ENCODE results near the gene PCDHA12. TPM values are rescaled to one million over a fixed set of nuclear protein-coding genes. Genes with fewer than 3 reads are reported as not detected.

Gene PCDHA12
- total RNA-seq, 4 donors from 2014 or later, result 0.36 to 0.85 (median 0.48) TPM; not detected in 1

- Histone ChIP-seq H3K36me3 (no peaks in the 10 kb centered on the region), H3K27me3 (peaks cover 9% of the 10 kb centered on the region), H3K4me1 (no peaks in the 10 kb centered on the region), H3K27ac (no peak within 1 kb of the TSS), H3K9me3 (peaks cover 20% of the 10 kb centered on the region), H3K4me3 (no peak within 1 kb of the TSS)
- TF ChIP-seq POLR2A (IDR thresholded peaks at IDR 0.05), result no peak
- TF ChIP-seq EP300 (IDR thresholded peaks at IDR 0.05), result no peak
- TF ChIP-seq CTCF (IDR thresholded peaks at IDR 0.05), result no peak
- TF ChIP-seq POLR2AphosphoS5 (IDR thresholded peaks at IDR 0.05), result no peak
- 19% methylated on average over 34 of the region's 44 CpGs for WGBS
- no peak for DNase-seq (ENCODE audit: low spot score in 2 of 2)
Measured at GRCh38 chr5:140855772-140856674, 19.1 kb upstream of the PCDHA12 start, which contains the start of gene PCDHA10. Gene PCDHA10 (plus strand): TSS chr5:140855897. CDS start chr5:140856049, 152 bp downstream.

GRCh38 chr5:140857177-140857986 lies 17.7 kb upstream of the PCDHA12 start:
- Histone ChIP-seq H3K27ac (no peak overlapping the region), H3K27me3 (peaks cover 9% of the 10 kb centered on the region), H3K4me1 (no peaks in the 10 kb centered on the region), H3K9me3 (peaks cover 28% of the 10 kb centered on the region), H3K4me3 (no peak overlapping the region), H3K36me3 (no peaks in the 10 kb centered on the region)
- TF ChIP-seq POLR2AphosphoS5 (IDR thresholded peaks at IDR 0.05) (no peak), POLR2A (IDR thresholded peaks at IDR 0.05) (no peak), EP300 (IDR thresholded peaks at IDR 0.05) (no peak), CTCF (IDR thresholded peaks at IDR 0.05) (no peak)
- WGBS, result 67% methylated on average over 29 of the region's 94 CpGs
- no peak for DNase-seq (ENCODE audit: low spot score in 2 of 2)

DNA sequence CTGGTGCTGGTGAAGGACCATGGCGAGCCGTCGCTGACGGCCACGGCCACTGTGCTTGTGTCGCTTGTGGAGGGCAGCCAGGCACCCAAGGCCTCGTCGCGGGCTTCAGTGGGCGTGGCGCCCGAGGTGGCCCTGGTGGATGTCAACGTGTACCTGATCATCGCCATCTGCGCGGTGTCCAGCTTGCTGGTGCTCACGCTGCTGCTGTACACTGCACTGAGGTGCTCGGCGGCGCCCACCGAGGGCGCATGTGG lies 17.2 kb upstream of the PCDHA12 start:
- H3K27ac ChIP-seq, result no peak overlapping the region
- TF ChIP-seq POLR2A (IDR thresholded peaks at IDR 0.05), result no peak
- no peak for TF ChIP-seq CTCF (IDR thresholded peaks at IDR 0.05)
- TF ChIP-seq POLR2AphosphoS5 (IDR thresholded peaks at IDR 0.05), result no peak
- no peak for TF ChIP-seq EP300 (IDR thresholded peaks at IDR 0.05)
- no peak for DNase-seq (ENCODE audit: low spot score in 2 of 2)
- H3K9me3 ChIP-seq, result peaks cover 33% of the 10 kb centered on the region
- no peaks in the 10 kb centered on the region for H3K36me3 ChIP-seq
- 65% methylated on average over 2 of the region's 22 CpGs for WGBS
- peaks cover 14% of the 10 kb centered on the region for H3K27me3 ChIP-seq
- H3K4me1 ChIP-seq, result no peaks in the 10 kb centered on the region
- H3K4me3 ChIP-seq, result no peak overlapping the region

DNA sequence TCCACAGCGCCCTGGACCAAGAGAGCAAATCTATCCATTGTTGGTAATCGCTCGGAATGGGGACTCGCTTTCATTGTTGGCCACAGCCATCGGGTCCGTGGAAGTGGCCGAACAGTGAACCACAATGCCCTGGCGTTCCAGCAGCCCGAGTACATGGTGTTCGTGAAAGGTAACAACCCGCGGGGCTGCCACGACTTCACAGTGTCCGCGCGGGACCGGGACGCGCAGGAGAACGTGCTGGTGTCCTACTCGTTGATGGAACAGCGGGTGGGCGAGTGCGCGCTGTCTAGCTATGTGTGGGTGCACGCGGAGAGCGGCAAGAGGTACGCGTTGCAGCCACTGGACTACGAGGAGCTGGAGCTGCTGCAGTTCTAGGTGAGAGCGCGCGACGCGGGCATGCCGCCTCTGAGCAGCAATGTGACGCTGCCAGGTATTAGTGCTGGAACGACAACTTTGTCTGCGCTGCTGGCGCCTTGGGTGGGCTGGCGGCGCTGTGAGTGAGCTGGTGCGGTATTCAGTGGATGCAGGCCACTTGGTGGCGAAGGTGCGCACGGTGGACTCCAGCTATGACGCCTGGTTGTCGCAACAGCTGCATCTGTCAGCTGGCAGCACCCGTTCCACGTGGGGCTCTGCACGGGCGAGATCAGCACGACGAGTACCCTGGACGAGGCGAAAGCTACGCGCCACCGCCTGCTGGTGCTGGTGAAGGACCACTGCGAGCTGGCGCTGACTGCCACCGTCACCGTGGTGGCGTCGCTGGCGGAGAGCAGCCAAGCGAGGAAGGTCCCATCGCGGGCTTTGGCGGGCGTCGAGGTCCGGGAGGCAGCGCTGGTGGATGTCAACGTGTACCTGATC lies 12.4 kb upstream of the PCDHA12 start:
- H3K4me1 ChIP-seq, result no peaks in the 10 kb centered on the region
- no peak overlapping the region for H3K4me3 ChIP-seq
- no peak for DNase-seq (ENCODE audit: low spot score in 2 of 2)
- H3K36me3 ChIP-seq, result no peaks in the 10 kb centered on the region
- H3K27ac ChIP-seq, result no peak overlapping the region
- WGBS, result 45% methylated on average over 29 of the region's 76 CpGs
- H3K9me3 ChIP-seq, result peaks cover 25% of the 10 kb centered on the region
- TF ChIP-seq EP300 (IDR thresholded peaks at IDR 0.05), result no peak
- no peak for TF ChIP-seq POLR2AphosphoS5 (IDR thresholded peaks at IDR 0.05)
- TF ChIP-seq CTCF (IDR thresholded peaks at IDR 0.05), result no peak
- no peak for TF ChIP-seq POLR2A (IDR thresholded peaks at IDR 0.05)
- peaks cover 6% of the 10 kb centered on the region for H3K27me3 ChIP-seq
